SIG-M5 treated with dmso at 0.1 percent for 504 hours (cell line): ENCODE data around the gene LDAH.
A peak's percentile ranks its signal among the peaks of the same experiment; 100 is the strongest.
"Not testable (repeated sequence)": the region's sequence is repeated elsewhere in the genome, so short reads cannot be mapped to it uniquely, and the experiment has no call there.

Experiments
- DNase-seq: peaks from one replicate; lab custom pipeline; 2025; ENCODE audit not compliant: unreplicated experiment; lab: John Stamatoyannopoulos, UW

LDAH gene

DNA sequence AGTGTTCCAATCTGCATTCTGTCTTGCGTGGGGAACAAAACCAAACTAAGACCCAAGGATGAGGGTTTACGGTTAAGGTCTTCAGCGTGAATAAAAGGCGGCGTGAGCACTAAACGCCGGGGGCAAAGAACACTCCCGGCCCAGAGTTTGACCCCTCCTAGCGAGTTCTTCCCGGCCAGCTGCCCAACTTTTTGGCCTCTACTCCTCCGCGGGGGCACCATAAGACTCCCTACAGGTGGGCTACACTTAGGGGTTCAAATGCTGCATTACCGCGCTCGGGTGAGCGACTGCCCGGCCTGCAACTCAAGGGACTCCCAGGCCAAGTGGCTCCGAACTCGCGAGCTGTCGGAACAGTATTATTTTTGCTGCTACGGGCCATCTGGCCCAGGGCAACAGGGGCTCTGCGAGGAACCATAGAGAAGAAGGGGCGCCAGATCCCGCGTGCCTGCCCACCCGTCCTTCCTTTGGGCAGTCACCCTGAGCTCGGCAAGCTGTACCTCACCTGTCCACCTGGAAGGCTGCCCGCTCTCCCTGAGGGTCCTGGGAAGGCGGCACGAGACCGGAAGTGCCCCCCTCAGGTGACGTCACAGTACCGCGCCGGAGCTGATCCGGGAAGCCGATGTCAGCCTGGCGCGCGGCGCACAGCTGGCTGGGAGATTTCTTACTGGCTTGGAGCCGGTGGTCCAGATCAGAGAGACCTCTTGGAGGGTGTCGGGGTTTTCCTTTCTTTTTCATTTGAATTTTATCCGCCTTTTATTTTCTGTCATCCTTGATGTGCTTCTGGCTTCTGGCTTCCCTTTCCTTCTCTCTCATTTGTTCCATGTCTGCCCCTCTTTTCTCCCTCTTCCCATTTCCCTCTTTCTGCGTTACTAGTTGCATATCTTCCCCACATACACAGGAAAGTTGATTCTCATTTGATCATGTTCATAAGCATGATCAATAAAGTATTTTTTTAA, at the start of gene LDAH:
Gene LDAH (minus strand): TSS at position 567 of the 956 bp plus-strand sequence. CDS start 21,638 bp downstream, outside the sequence.
- peak; percentile 75 for DNase-seq

DNA sequence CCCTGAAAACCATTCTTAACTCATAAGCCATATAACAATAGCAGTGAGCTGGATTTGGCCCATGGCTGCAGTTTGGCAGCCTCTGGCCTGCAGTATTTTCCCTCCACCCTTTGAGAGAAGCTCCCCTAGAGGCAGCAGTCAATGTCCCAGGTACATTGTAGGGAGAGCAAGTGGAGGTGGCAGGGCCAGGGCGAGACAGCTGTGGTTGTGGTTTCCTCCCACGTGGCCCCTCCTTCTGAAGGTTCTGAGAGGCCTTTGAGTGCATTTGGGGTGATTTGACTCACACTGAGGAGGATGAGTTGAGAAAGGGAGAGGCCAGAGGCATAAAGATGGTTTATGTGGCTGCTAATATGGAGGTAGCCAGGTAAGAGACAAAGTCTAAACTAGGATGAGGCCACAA, 45.5 kb upstream of the LDAH start:
- DNase-seq: no peak

DNA sequence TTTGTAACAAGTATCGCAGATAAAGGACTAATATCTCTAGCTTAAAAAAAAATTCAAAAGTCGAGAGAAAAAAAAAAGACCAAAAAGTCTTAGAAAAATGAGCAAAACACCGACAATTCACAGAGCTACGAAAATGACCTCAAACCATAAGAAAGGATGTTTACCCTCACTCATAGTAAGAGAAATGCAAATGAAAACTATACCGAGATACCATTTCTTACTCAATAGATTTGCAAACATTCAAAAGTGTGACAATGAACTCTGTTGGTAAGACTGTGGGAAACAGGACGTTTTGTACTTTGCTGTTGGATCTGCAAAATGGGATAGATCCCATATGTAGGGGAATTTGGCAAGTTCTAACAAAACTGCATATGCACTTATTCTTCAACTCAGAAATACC, 39.9 kb upstream of the LDAH start:
- no peak for DNase-seq

DNA sequence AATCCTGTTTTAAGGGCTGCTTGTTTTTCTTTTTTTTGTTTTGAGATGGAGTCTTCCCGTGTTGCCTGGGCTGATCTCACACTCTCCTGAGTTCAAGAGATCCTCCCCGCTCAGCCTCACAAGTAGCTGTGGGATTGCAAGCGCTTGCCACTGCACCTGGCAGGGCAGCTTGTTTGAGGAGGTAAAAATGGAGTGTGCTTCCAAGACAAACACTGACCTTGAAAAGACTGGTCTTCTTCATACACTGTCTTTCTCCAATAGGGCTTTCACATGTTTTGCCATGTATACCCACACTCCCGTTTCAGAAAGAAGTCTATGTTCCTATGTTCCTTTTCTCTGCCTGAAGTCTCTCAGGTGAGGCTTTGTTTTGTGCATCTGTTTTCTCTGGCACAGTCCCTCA, 32.6 kb upstream of the LDAH start:
- DNase-seq: no peak

DNA sequence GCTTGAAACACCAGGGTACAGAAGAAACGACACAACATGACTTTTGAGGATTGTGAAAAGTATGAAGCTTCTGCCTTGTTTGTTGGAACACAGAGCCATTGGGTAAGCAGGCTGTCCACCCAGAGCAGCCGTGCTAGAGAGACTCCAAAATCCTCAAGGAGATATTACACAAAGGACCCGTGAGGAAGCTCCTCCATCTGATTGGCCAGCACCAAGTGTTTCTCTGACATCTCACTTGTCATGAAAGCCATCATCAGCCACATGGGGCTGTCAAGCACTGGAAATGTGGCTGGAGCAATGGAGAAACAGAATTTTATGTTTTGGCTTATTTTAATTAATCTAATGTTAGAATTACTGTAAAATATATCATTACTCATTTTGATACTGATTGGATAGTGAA, 29.8 kb upstream of the LDAH start:
- no peak for DNase-seq

DNA sequence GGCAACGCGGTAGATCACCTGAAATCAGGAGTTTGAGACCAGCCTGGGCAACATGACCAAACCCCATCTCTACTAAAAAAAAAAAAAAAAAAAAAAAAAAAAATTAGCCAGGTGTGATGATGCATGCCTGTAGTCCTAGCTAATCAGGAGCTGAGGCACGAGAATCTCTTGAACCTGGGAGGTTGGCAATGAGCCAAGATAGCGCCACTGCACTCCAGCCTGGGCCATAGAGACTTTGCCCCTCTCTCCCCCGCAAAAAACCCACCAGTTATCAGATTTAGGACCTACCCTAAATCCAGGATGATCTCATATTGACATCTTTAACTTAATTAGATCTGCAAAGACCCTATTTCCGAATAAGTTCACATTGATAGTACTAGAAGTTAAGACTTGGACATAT, 29.2 kb upstream of the LDAH start:
- no peak for DNase-seq

DNA sequence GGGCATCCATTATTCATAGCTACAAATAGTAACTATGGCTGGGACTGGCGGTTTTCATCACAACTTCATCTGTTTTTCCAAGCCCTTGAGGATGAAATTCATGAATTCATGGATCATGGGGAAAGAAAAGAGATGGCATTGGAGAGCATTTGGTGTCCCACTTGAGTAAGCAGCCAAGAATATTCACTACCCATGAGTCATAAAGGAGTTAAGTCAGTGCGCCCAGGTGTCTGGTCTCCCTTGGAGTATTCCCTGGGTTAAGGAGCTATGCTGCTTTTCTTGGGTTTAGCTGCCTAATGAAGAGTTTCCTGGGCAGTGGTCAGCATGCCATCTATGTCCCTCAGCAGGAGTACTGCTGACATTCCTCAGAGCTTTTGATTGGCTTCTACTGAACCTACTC, 21.3 kb upstream of the LDAH start:
- DNase-seq: no peak

DNA sequence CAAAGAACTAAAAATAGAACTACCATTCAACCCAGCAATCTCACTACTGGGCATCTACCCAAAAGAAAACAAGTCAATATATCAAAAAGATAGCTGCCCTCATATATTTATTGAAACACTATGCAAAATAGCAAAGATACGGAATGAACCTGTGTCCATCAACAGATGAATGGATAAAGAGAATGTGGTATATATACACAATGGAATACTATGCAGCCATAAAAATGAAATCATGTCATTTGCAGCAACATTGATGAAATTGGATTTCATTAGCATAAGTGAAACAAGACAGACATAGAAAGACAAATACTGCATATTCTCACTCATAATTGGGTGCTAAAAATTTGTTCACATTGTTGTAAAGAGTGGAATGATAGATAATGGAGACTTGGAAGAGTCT, 16.2 kb upstream of the LDAH start:
- DNase-seq: no peak

DNA sequence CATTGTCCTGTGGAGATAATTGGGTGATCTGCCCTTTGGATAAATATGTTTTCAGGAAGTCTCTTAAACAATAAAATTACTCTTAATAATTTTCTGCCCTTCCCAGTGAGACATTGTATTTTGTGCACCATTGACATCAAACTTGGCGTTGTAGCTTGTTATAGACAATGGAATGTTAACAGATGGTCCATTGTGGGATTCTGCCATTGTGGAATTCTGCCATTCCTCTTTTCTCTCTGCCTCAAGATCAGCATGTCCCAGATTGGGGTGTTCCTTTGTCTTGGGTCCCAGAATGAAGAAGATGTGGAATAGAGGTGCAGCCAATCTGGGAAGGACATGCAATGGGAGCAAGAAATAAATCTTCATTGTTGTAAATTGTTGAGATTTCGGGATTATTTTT, 15.1 kb upstream of the LDAH start:
- DNase-seq: no peak

DNA sequence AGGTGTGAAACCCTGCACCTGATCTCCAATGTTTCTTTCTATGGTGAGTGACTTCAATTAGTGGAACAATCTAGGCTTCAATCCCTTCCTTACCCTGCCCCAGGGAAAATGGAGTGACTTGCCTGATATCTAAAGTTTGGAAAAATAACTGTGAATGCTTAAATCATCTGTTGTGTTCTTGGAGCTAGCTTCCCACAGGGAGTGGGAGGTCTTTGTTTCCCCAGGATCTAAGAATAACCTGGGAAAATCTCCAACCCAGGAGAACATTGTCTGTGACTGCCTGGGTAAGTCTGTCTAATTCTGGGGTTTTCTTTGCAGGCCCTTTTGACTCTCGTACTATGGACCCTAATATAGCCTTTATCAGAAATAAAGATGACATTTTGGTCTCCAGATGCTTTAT, 13.6 kb upstream of the LDAH start:
- no peak for DNase-seq

DNA sequence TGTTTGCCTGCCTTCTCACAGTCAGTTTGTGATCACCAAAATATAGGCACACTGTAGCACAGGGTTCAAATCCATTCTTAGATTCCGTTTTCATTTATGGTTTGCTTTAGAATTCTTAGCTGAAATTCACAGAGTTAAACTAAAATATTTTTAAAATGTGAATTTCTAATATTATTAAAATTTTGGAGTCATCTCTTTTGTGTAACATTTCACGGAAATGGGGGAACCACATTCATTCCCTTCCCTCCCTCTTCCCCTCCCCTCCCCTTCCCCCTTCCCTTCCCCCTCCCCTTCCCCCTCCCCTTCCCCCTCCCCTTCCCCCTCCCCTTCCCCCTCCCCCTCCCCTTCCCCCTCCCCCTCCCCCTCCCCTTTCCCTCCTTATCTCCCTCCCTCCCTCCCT, 11.4 kb upstream of the LDAH start:
- DNase-seq: no peak

DNA sequence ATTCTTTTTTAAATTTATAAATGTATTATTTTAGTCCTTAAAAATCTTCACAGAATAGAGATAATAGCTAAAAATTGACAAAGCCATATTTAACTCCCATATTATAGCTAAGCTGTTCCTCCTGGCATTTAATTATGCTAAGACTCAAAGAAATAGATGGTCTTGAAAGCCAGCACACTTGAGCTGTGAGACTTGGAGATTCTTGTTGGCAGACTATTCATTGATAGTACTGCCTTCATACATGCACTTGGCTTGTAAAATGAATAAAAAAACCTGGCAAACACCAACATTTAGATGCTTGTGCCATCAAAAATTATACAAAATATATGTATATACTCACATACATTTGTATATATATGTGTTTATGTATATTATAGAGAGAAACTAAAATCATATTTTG, 9.7 kb upstream of the LDAH start:
- no peak for DNase-seq

DNA sequence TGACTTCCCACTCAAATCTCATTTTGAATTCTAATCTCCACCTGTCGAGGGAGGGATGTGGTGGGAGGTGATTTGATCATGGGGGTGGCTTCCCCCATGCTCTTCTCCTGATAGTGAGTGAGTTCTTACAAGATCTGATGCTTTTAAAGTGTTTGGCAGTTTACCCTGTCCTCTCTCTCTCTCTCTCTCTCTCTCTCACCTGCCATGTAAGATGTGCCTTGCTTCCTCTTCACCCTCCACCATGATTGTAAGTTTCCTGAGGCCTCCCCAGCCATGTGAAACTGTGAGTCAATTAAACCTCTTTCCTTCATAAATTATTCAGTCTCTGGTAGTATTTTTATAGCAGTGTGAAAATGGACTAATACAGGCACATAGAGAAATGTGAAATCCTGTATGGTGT, 7.0 kb upstream of the LDAH start:
- DNase-seq: no peak

DNA sequence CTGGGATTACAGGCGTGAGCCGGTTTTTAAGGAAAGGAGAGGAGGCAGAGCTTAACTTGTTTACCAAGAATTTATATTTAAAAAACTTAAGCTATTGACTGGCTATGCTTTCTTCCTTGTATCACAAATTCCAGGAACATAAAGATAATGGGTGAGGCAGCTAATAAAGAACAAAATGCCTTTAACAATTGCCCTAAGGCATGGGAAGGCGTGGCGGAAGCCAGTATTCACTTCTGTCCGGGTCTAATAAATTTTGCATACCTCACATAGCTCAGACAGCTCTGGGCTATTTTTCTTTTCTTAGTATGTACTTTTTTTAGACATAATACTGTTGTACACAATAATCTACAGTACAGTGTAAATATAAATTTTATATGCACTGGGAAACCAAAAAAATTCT, 1.0 kb upstream of the LDAH start:
- peak; percentile 25 for DNase-seq

DNA sequence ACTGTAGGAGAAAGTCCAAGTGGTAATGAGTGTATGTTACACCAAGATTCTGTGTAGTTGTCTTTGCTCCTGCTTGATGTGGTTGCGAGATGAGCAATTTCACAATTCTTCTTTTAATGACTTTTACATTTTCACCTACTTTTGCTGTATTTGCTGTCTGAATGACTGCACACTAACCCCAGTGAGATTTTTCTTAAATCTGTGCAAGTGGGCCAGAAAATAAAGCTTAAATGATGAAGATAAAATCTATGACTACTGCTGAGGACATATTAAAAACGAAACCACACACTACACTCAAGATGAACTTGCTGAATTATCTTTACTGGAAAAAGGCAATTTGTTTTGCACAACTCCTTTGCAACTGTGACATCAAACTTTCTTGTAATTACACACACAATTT, 4.1 kb downstream of the LDAH start:
- peak; percentile 21 for DNase-seq

DNA sequence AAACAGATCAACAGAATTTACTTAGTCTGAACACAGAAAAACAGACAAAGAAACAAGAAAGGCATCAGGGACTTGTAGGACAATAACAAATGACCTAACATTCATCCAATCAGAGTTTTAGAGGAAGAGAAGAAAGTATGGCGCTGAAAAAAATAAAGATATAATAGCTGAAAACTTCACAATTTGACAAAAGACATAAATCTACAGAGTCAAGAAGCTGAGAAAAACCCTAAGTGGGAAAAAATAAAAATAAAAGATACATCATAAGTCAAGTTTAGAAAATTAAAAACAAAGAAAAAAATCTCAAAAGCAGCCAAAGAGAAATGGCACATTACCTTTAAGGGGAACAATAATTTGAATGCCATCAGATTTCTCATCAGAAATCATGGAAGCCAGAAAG, 7.7 kb downstream of the LDAH start:
- DNase-seq: no peak

DNA sequence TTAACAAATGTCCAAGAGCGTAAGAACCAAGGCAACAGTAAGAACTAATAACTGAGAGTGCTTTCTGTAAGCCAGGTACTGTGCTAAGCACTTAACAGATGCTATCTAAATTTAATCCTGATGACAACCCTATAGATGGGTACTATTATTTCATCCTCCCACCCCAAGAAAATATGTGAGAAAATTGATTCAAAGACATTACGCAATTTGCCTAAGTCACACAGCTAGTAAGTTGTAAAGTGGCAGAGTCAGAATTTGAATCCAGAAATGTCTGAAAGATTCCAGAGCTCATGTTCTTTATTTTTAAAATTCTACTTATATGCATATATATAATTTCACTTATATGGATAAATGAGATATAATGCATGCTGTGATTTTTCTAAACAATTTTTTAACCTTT, 10.1 kb downstream of the LDAH start:
- DNase-seq: no peak

DNA sequence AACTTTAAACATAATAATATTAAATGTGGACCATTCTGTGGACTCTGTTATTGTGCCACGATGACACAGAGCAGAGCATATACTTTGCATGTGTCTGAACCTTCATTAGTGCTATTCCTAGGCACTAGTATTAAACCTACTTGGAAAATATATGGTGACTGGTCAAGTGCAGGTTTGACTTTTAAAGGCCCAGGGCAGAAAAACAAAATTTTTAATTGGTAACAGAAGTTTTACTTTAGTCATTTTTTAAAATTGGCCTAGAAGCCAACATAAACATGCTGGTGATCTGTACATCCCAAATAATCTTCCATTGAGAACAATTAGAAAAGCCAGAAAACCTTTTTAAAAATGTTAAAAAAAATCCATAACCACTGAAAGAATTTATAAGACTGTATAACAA, 16.6 kb downstream of the LDAH start:
- DNase-seq: no peak

DNA sequence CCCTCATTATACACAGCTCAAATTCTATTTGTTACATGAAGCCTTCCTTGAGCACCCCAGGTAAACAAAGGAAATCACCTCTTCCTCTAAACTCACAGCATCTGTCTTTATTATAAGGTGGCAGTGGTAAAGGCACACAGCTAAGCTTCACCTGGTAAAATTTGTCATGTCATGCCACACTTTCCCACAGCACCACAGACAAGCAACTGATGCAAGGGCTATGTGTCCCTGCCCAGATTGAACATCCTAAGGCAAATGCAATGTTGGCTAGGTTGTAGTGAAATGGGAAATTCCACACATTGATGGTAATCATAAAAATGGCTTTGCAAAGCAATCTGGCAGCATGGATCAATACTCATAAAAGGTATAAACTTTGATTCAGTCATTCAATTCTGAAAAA, 18.9 kb downstream of the LDAH start:
- DNase-seq: no peak

DNA sequence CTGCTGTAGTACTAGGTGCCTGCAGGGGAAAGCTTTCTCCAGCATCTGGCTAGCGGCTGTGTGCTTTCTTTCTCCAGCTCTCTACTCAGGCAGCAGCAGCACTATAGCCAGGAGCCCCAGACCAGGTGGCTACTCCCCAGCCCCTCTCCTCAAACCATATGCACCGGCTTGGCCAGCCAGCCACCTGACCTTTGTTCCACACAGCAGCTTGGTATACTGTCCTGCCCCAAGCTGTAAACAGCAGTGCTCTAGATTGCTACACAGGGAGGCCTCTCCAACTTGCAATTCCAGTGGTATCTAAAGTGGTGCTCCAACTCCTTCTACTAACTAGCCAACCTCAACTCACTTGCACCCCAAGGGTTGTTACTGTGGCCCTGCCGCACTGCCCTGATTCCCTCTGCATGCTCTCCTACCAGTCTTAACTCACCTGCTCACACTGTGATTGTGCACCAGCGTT, 19.6 kb downstream of the LDAH start:
- no peak for DNase-seq

DNA sequence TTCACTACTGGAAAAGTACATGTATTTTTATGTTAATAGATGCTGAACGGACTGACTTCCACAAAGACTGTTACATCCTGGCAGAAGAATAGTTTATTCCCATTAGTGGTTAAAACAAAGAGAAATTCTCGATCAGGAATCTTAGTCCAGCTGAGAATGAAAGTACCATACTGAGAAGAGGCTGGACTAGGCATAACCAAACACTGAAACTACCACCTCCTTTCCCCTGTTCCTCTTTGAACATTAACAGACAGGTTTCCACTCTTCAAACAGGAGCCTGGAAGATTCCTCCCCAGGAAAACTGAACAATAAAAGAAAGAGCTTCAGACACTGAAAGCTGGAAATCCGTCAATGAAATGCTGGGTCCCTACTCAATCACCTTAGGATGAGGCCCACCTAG, 25.8 kb downstream of the LDAH start:
- DNase-seq: no peak

DNA sequence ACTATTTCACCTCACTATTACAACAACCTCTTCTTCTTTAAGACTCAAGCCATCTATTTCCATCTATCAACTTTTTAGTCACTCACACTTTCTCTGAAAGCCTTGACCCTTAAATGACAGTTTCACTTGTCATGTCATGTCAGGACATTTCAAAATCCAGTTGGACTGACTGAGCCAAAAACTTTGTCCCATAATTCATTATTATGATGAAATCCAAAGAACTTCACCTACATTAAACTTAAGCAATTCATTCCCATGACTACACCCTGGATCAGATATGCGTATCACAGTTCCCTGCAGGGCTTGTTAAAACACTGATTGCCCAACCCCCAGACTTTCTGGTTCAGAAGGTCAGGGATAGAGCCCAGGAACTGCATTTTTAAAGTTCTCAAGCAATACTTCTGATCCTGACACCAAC, 26.5 kb downstream of the LDAH start:
- DNase-seq: no peak

DNA sequence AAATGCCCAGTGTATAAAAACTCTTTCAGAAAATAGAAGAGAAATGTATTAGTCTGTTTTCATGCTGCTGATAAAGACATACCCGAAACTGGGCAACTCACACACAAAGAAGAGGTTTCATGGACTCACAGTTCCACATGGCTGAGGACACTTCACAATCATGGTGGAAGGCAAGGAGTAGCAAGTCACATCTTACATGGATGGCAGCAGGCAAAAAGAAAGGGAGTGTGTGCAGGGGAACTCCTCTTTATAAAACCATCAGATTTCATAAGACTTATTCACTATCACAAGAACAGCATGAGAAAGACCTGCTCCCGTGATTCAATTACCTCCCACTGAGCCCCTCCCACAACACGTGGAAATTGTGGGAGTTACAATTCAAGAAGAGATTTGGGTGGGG, 29.0 kb downstream of the LDAH start:
- DNase-seq: not testable (repeated sequence)
